Tibial artery (tissue), 4 donors: ENCODE results near the gene CEMP1.
A peak's percentile ranks its signal among the peaks of the same experiment; 100 is the strongest.

Experiments used
- DNase-seq, 2 donors: peaks; one replicate each; pipeline ENCODE4 v3.0.0-alpha.2; 2019
- H3K27ac ChIP-seq, 2 donors: fragments of 200-600 bp; sonication (generic) in 1 of 2; 1 replicate in 1 of 2; 2 replicates in 1 of 2; pipeline ENCODE4 v1.5.1; 2018 to 2019; ENCODE audit warnings: mild to moderate bottlenecking in 1 of 2
- H3K27me3 ChIP-seq, 2 donors: fragments of 200-600 bp; sonication (generic) in 1 of 2; one replicate each; pipeline versions ENCODE4 v1.5.1 to v1.6.0; 2016 to 2019
- H3K36me3 ChIP-seq, 3 donors: fragments of 200-600 bp; sonication (generic) in 2 of 3; one replicate each; pipeline ENCODE4 v1.5.1; 2016 to 2019; ENCODE audit warnings: mild to moderate bottlenecking in 2 of 3
- H3K4me1 ChIP-seq, 4 donors: fragments of 200-600 bp; sonication (generic) in 2 of 4; 1 replicate in 3 of 4; 2 replicates in 1 of 4; pipeline ENCODE4 v1.5.1; 2016 to 2019
- H3K4me3 ChIP-seq, 2 donors: fragments of 200-600 bp; sonication (generic) in 1 of 2; 1 replicate in 1 of 2; 2 replicates in 1 of 2; pipeline ENCODE4 v1.5.1; 2018 to 2019; ENCODE audit warnings: mild to moderate bottlenecking in 2 of 2
- H3K9me3 ChIP-seq, 3 donors: fragments of 200-600 bp; sonication (generic) in 1 of 3; one replicate each; pipeline ENCODE4 v1.5.1; 2016 to 2019
- intact Hi-C: fragments of 100-400 bp; cut with DNase I; formaldehyde crosslinking; loops from one replicate; pipeline ENCODE4 v1.15.0; 2023; ENCODE audit warnings: low total_unique reads
- TF ChIP-seq, protein P1 (sequence below), 2 experiments: fragments of 200-600 bp in 1 of 2; fragments of 450-650 bp in 1 of 2; IDR thresholded peaks; one replicate each; pipeline ENCODE4 v1.5.1; 2017 to 2019; ENCODE audit warnings: antibody characterized with exemption in 2 of 2, mild to moderate bottlenecking in 1 of 2, moderate library complexity in 1 of 2

CEMP1 gene

DNA sequence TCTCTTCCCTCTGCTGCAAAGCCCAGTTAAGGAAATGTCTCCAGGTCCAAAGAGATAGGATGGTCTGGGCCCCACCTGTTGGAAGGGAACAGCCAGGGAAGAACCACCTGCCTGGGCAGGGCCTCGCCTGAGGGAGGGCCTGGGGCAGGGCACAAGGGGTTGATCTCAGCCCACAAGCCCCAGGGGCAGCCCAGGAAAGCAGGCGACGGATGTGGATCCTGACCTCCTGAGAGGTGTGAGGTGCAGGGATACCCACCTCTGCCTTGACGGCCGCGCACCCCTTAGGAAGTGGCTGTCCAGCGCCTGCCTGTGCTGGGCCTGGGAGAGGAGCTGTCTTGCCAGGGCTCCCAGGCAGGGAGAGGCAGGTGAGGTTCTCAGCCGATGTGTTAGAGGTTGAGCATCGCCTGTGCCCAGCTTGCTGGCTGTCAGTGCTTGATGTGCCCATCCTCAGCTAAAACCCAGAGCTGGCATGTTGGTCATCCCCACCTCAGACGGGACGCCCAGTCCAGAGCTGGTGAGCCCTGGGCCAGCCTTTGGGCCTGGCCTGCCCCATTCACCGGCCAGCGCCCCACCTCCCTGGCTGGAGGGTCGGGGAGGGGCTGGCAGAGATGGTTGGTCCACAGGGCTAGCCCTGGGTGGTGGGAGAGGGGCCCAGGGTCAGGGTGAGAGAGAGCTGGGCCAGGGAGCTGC, 434 bp downstream of the CEMP1 start:
- peak overlapping the region in 1 of 2 donors; percentile 84 for H3K4me3 ChIP-seq
- no peaks in the 10 kb centered on the region for H3K9me3 ChIP-seq
- no peak for DNase-seq
- no peaks in the 10 kb centered on the region for H3K27me3 ChIP-seq
- peaks cover 6 to 42% (median 26%) of the 10 kb centered on the region in 3 donors for H3K36me3 ChIP-seq
- peak overlapping the region; percentile 98 to 99 for H3K27ac ChIP-seq
- H3K4me1 ChIP-seq, result peaks cover 0 to 11% (median 7%) of the 10 kb centered on the region in 4 donors
- intact Hi-C loops, result no loop called here
- TF ChIP-seq, protein P1, sequence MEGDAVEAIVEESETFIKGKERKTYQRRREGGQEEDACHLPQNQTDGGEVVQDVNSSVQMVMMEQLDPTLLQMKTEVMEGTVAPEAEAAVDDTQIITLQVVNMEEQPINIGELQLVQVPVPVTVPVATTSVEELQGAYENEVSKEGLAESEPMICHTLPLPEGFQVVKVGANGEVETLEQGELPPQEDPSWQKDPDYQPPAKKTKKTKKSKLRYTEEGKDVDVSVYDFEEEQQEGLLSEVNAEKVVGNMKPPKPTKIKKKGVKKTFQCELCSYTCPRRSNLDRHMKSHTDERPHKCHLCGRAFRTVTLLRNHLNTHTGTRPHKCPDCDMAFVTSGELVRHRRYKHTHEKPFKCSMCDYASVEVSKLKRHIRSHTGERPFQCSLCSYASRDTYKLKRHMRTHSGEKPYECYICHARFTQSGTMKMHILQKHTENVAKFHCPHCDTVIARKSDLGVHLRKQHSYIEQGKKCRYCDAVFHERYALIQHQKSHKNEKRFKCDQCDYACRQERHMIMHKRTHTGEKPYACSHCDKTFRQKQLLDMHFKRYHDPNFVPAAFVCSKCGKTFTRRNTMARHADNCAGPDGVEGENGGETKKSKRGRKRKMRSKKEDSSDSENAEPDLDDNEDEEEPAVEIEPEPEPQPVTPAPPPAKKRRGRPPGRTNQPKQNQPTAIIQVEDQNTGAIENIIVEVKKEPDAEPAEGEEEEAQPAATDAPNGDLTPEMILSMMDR (IDR thresholded peaks at IDR 0.05), result no peak

DNA sequence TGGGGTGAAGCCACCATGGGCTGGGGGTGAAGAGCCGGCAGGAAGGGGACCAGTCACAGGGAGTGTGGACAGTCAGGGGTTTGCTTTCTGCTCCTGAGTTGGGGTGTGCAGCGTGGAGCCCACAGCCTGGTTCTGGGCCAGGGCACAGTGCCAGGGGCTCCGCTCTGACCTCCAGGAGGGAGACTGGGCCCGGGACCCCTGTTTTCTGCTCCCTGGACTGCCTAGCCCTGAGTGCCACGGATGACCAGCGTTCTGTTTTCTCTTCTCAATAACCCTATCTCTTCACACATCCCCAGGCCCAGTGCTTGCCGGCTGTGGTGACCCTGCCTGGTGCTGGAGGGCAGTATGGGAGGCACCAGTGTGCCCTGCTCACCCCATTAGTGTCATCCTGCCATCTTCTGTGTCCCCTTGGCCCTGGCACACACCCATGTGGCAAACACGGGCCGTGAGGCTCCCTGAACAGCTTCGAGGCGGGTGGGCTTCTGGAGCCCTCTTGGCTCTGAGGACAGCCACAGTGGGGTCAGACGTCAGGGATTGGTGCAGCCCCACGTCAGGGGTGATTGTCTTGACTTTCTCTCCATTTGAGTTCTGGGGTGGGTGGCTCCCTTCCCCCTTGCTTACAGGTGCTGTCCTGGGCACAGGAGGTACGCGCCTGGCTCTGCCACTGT, 1.1 kb downstream of the CEMP1 start:
- Histone ChIP-seq H3K9me3 (no peaks in the 10 kb centered on the region), H3K4me1 (peaks cover 0 to 11% (median 7%) of the 10 kb centered on the region in 4 donors), H3K27ac (no peak overlapping the region), H3K27me3 (no peaks in the 10 kb centered on the region), H3K36me3 (peaks cover 6 to 47% (median 26%) of the 10 kb centered on the region in 3 donors), H3K4me3 (no peak overlapping the region)
- TF ChIP-seq, protein P1 (IDR thresholded peaks at IDR 0.05), result no peak
- intact Hi-C loops, result no loop called here
- DNase-seq, result no peak

DNA sequence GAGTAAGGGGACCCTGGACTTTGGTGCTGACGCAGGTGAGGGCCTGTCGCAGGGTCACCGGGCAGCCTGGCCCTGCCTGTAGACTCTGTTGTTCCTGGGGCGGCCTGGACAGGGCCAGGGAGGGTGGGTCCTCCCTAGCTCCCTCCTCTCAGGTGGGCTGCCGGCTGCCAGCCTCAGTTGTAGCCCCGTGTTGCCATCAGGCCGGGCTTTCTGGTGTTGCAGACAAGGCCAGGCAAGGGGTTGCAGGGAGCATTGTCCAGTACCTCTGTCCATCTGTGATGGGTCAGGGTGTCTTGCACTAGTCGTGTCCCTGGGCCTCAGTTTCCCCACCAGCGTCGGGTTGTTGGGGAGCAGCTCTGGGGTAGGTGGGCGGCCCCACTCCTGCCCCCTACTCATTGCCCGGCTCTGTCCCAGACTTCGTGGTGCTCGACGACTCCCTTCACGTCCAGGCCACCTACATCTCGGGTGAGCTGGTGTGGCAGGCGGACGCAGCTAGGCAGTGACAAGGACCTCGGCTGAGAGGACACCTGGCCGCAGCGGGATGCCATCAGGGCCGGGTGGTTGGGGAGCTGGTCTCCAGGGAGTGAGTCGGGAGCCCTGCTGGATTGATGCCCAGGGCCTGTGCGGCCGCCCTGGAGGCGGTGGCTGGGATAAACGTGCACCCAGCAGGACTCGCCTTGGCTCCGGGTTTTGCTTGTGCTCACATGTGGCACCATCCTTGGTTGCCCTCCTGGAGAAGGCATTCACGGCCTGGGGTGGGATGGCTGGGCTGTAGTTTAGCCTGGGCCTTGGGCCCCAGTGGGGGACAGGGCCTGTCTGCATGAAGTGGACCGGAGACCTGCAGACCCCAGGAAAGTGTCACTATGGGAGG, 1.9 kb downstream of the CEMP1 start:
- no peak for DNase-seq
- Histone ChIP-seq H3K9me3 (no peaks in the 10 kb centered on the region), H3K4me3 (no peak overlapping the region), H3K27ac (no peak overlapping the region), H3K27me3 (no peaks in the 10 kb centered on the region), H3K4me1 (peaks cover 0 to 11% (median 7%) of the 10 kb centered on the region in 4 donors), H3K36me3 (peaks cover 6 to 55% (median 27%) of the 10 kb centered on the region in 3 donors)
- intact Hi-C loops, result no loop called here
- TF ChIP-seq, protein P1 (IDR thresholded peaks at IDR 0.05), result no peak

DNA sequence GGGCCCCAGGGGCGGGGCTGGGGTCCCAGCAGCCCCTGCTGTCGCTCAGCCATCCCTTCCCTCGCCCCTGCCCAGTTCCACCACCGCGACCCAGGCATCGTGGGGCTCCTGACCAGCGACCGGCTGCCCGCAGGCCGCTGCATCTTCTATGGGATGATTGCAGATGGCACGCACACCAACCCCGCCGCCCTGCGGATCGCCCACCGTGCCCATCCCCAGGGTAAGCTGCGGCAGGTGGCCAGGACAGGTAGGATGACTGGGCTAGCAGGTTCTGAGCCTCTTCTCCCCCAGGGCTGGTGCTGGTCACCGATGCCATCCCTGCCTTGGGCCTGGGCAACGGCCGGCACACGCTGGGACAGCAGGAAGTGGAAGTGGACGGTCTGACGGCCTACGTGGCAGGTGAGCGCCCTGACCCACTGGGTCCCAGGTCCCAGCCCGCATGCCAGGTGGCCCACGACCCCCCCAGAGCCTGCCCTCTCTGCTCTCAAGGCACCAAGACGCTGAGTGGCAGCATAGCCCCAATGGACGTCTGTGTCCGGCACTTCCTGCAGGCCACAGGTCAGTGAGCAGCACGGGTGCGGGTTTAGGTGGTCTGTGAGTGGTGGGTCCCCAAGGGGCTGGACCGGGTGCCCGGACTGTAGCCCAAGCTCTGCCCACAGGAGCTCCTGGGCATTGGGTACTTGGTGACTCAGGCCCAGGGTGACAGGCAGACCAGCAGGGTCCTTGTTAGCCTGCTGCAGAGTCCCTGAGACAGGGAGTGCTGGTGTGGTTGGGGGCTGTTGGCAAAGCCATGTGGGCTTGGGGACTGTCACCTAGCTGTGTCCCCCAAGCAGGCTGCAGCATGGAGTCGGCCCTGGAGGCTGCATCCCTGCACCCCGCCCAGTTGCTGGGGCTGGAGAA, 2.8 kb downstream of the CEMP1 start:
- Histone ChIP-seq H3K36me3 (peaks cover 6 to 64% (median 35%) of the 10 kb centered on the region in 3 donors), H3K9me3 (no peaks in the 10 kb centered on the region), H3K27ac (no peak overlapping the region), H3K4me1 (peaks cover 0 to 10% (median 7%) of the 10 kb centered on the region in 4 donors), H3K27me3 (no peaks in the 10 kb centered on the region), H3K4me3 (no peak overlapping the region)
- intact Hi-C loops, result no loop called here
- no peak for DNase-seq
- TF ChIP-seq, protein P1 (IDR thresholded peaks at IDR 0.05), result no peak

DNA sequence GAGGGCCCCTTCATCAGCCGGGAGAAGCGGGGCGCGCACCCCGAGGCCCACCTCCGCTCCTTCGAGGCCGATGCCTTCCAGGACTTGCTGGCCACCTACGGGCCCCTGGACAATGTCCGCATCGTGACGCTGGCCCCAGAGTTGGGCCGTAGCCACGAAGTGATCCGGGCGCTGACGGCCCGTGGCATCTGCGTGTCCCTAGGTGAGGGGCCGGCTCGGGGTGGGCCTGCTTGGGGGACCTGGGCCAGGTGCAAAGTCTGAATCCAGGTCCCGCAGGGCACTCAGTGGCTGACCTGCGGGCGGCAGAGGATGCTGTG, 3.5 kb downstream of the CEMP1 start:
- Histone ChIP-seq H3K4me1 (peaks cover 0 to 8% (median 7%) of the 10 kb centered on the region in 4 donors), H3K4me3 (no peak overlapping the region), H3K27me3 (no peaks in the 10 kb centered on the region), H3K36me3 (peaks cover 6 to 71% (median 37%) of the 10 kb centered on the region in 3 donors), H3K27ac (no peak overlapping the region), H3K9me3 (no peaks in the 10 kb centered on the region)
- intact Hi-C loops, result no loop called here
- TF ChIP-seq, protein P1 (IDR thresholded peaks at IDR 0.05), result no peak
- DNase-seq, result no peak
